MM.1S (cell line): ENCODE data around the gene ATOH8.

Experiments used
- DNase-seq: peaks from one replicate; pipeline ENCODE4 v3.0.0-alpha.2; 2015
- H2AFZ ChIP-seq: fragments of 300-600 bp; sonication (generic); 2 replicates; pipeline ENCODE4 v1.6.0; 2016; ENCODE audit warnings: antibody characterized with exemption, low read length
- H3F3A ChIP-seq: fragments of 300-600 bp; sonication (generic); 2 replicates; pipeline ENCODE4 v1.6.1; 2016; ENCODE audit warnings: mild to moderate bottlenecking, antibody characterized with exemption, low read length, moderate library complexity, mixed read lengths; ENCODE audit not compliant: insufficient read depth
- H3K27ac ChIP-seq: fragments of 300-600 bp; sonication (generic); 2 replicates; pipeline ENCODE4 v1.5.1; 2016; ENCODE audit warnings: mild to moderate bottlenecking, low read length
- H3K27me3 ChIP-seq: fragments of 300-600 bp; sonication (generic); replicated peaks from 2 replicates; pipeline ENCODE4 v1.6.0; 2016; ENCODE audit warnings: low read length; ENCODE audit not compliant: insufficient read depth
- H3K36me3 ChIP-seq: fragments of 300-600 bp; sonication (generic); replicated peaks from 2 replicates; pipeline ENCODE4 v1.6.1; 2016; ENCODE audit warnings: mild to moderate bottlenecking, low read length, mixed read lengths; ENCODE audit not compliant: insufficient read depth
- H3K4me1 ChIP-seq: fragments of 300-600 bp; sonication (generic); 2 replicates; pipeline ENCODE4 v1.6.1; 2016; ENCODE audit warnings: low read length, mixed read lengths
- H3K4me2 ChIP-seq: fragments of 300-600 bp; sonication (generic); 2 replicates; pipeline ENCODE4 v1.6.0; 2016; ENCODE audit warnings: low read depth, low read length
- H3K4me3 ChIP-seq: fragments of 300-600 bp; sonication (generic); 2 replicates; pipeline ENCODE4 v1.5.1; 2016; ENCODE audit warnings: low read length, mixed read lengths
- H3K79me2 ChIP-seq: fragments of 300-600 bp; sonication (generic); 2 replicates; pipeline ENCODE4 v1.6.1; 2016; ENCODE audit warnings: mixed run types, low read length, mixed read lengths
- H3K9ac ChIP-seq: fragments of 300-600 bp; sonication (generic); 2 replicates; pipeline ENCODE4 v1.6.1; 2016; ENCODE audit warnings: low read length, mixed read lengths
- H3K9me2 ChIP-seq: fragments of 300-600 bp; sonication (generic); replicated peaks from 2 replicates; pipeline ENCODE4 v1.6.1; 2016; ENCODE audit warnings: mild to moderate bottlenecking, low read length, mixed read lengths; ENCODE audit not compliant: insufficient read depth
- H3K9me3 ChIP-seq: fragments of 300-600 bp; sonication (generic); replicated peaks from 2 replicates; pipeline ENCODE4 v1.6.1; 2016; ENCODE audit warnings: mild to moderate bottlenecking, low read length, mixed read lengths; ENCODE audit not compliant: insufficient read depth
- H4K20me1 ChIP-seq: fragments of 300-600 bp; sonication (generic); 2 replicates; pipeline ENCODE4 v1.6.1; 2016; ENCODE audit warnings: mild to moderate bottlenecking, low read length, moderate library complexity, mixed read lengths; ENCODE audit not compliant: insufficient read depth
- EZH2 ChIP-seq: fragments of 300-600 bp; sonication (generic); optimal IDR thresholded peaks from 2 replicates; pipeline ENCODE3; 2017; ENCODE audit warnings: low read depth, mild to moderate bottlenecking, antibody characterized with exemption, low read length, mixed read lengths
- EZH2phosphoT487 ChIP-seq: fragments of 300-600 bp; sonication (generic); IDR thresholded peaks from 2 replicates; pipeline ENCODE4 v1.6.1; 2018; ENCODE audit warnings: antibody characterized with exemption, low read length
- TF ChIP-seq, protein P1 (sequence below): fragments of 300-600 bp; sonication (generic); IDR thresholded peaks from 2 replicates; pipeline ENCODE4 v1.5.1; 2016; ENCODE audit warnings: antibody characterized with exemption, low read length, mixed read lengths

The ATOH8 gene

DNA sequence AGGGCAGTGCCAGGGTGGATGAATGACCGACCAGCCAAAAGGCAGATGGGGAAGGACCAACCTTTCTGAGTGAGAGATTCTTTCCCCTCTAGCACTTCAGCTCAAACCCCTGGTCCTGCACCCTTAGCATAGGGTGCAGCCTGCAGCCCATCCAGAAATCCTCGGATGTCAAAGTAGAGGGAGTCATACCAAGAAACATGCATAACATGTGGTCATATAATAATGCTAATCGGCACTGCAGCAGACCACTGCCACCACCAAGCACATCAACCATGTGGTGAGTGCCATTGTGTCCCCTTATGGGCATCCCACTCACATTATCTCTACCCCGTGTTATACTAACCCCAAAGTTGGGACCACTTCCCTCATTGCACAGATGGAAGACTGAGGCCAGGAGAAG lies 17.7 kb downstream of the ATOH8 start:
- no peak overlapping the region for H3K27ac ChIP-seq
- H3K36me3 ChIP-seq = no peaks in the 10 kb centered on the region
- H3K9me2 ChIP-seq = no peaks in the 10 kb centered on the region
- H3K4me2 ChIP-seq = no peak overlapping the region
- no peaks in the 10 kb centered on the region for H3K4me1 ChIP-seq
- no peak for DNase-seq
- H2AFZ ChIP-seq = no peak overlapping the region
- no peaks in the 10 kb centered on the region for H3K79me2 ChIP-seq
- H3K27me3 ChIP-seq = peaks cover 15% of the 10 kb centered on the region; the same call in 1 of the 2 replicates
- H4K20me1 ChIP-seq = no peaks in the 10 kb centered on the region
- TF ChIP-seq, protein P1, sequence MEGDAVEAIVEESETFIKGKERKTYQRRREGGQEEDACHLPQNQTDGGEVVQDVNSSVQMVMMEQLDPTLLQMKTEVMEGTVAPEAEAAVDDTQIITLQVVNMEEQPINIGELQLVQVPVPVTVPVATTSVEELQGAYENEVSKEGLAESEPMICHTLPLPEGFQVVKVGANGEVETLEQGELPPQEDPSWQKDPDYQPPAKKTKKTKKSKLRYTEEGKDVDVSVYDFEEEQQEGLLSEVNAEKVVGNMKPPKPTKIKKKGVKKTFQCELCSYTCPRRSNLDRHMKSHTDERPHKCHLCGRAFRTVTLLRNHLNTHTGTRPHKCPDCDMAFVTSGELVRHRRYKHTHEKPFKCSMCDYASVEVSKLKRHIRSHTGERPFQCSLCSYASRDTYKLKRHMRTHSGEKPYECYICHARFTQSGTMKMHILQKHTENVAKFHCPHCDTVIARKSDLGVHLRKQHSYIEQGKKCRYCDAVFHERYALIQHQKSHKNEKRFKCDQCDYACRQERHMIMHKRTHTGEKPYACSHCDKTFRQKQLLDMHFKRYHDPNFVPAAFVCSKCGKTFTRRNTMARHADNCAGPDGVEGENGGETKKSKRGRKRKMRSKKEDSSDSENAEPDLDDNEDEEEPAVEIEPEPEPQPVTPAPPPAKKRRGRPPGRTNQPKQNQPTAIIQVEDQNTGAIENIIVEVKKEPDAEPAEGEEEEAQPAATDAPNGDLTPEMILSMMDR = no peak
- TF ChIP-seq EZH2phosphoT487 (no peak), EZH2 (no peak)
- no peaks in the 10 kb centered on the region for H3F3A ChIP-seq
- H3K9ac ChIP-seq = no peak overlapping the region
- no peaks in the 10 kb centered on the region for H3K9me3 ChIP-seq
- no peak overlapping the region for H3K4me3 ChIP-seq

DNA sequence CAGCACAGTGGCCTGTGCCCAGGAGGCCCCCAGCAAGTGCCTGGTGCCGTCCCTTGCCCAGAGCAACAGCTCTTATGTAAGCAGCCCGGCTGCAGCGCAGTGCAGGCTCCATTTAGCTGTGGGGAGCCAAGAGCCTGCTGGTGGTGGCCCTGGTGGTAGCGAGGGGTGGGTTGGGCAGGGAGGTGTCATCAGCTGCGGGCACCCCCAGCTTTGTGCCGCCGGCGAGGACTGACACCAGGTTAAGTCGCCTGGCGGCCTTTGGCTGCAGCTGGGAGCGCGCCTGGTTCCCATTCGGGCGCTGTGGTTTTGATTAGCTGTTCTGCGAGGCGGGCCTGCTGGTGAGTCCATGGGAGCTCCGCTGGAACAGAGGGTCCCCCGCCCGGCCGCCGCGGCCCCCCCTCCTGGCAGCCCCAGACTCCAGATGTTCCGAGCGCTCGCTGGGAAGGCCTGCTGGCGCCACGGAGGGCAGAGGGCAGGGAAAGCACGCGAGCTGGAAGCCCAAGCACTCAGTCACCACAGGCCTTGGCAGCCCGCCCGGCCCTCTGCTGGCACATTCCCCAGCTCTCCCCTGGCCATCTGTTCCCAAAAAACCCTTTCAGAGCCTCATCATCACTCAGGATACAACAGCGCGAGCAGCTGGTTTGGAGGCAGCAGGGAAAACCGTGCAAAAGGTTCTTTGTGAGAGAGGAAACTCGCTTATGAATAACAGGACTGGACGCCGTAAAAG lies 18.4 kb downstream of the ATOH8 start:
- TF ChIP-seq, protein P1 = no peak
- no peak for TF ChIP-seq EZH2phosphoT487
- no peak for TF ChIP-seq EZH2
- Histone ChIP-seq H3K79me2 (no peaks in the 10 kb centered on the region), H3K4me3 (no peak overlapping the region)

DNA sequence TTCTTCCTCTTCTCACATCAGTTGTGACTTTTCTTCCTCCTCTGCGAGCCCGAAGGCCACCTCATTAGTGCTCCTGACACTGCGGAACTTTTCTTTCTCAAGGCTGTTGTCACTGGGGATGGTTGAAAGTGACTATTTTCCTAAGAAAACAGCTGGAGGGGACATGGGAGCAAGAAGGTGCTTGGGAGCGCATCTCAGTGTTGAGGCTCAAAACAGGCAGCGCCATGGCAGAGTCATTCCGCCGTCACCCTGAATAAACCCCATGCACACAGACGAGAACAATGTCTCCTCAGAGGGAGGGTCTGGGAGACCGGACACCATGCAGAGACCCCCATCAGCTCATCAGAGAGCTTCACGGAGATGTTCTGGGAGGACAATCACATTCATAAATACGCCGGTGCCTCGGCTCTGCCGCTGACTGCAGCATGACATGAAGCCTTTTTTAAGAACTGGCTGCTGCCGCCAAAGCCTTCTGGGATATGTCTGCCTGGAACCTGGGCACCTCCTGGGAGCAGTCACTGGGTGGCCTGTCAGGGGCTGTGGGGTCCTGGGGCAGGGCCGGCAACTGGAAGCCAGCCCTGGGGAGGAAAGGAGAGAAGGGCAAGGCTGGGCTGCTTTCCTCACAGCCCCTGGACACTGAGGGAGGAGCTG lies 19.2 kb downstream of the ATOH8 start:
- H3K9me3 ChIP-seq = no peaks in the 10 kb centered on the region
- no peaks in the 10 kb centered on the region for H4K20me1 ChIP-seq
- H3K27me3 ChIP-seq = peaks cover 15% of the 10 kb centered on the region; the same call in 1 of the 2 replicates
- no peaks in the 10 kb centered on the region for H3K36me3 ChIP-seq
- H3K9ac ChIP-seq = no peak overlapping the region
- H2AFZ ChIP-seq = no peak overlapping the region
- TF ChIP-seq EZH2phosphoT487 (no peak), EZH2 (no peak)
- TF ChIP-seq, protein P1 = no peak
- no peaks in the 10 kb centered on the region for H3K4me1 ChIP-seq
- H3K79me2 ChIP-seq = no peaks in the 10 kb centered on the region
- H3K27ac ChIP-seq = no peak overlapping the region
- no peak overlapping the region for H3K4me3 ChIP-seq
- no peak for DNase-seq
- no peak overlapping the region for H3K4me2 ChIP-seq
- no peaks in the 10 kb centered on the region for H3K9me2 ChIP-seq
- no peaks in the 10 kb centered on the region for H3F3A ChIP-seq

More for the DNA sequence above, 18.4 kb downstream of the ATOH8 start:
- no peak for DNase-seq
- Histone ChIP-seq H3F3A (no peaks in the 10 kb centered on the region), H3K4me2 (no peak overlapping the region), H3K4me1 (no peaks in the 10 kb centered on the region), H3K27me3 (peaks cover 15% of the 10 kb centered on the region; the same call in 1 of the 2 replicates), H4K20me1 (no peaks in the 10 kb centered on the region), H3K27ac (no peak overlapping the region), H2AFZ (no peak overlapping the region), H3K36me3 (no peaks in the 10 kb centered on the region), H3K9me3 (no peaks in the 10 kb centered on the region), H3K9me2 (no peaks in the 10 kb centered on the region), H3K9ac (no peak overlapping the region)
